Cerebellar nuclear complex (tissue), 1 donor: ENCODE results near the gene CAMTA1.

Source experiments
- DNase-seq, 2 experiments: peaks; one replicate each; lab custom pipeline; 2025; lab: John Stamatoyannopoulos, UW

CAMTA1 gene

GRCh38 chr1:7229696-7230631 is 444.7 kb downstream of the CAMTA1 start:
- DNase-seq = no peak

GRCh38 chr1:7232441-7233236 is 447.4 kb downstream of the CAMTA1 start:
- no peak for DNase-seq

GRCh38 chr1:7233237-7233540 is 447.9 kb downstream of the CAMTA1 start:
- DNase-seq = no peak

DNA sequence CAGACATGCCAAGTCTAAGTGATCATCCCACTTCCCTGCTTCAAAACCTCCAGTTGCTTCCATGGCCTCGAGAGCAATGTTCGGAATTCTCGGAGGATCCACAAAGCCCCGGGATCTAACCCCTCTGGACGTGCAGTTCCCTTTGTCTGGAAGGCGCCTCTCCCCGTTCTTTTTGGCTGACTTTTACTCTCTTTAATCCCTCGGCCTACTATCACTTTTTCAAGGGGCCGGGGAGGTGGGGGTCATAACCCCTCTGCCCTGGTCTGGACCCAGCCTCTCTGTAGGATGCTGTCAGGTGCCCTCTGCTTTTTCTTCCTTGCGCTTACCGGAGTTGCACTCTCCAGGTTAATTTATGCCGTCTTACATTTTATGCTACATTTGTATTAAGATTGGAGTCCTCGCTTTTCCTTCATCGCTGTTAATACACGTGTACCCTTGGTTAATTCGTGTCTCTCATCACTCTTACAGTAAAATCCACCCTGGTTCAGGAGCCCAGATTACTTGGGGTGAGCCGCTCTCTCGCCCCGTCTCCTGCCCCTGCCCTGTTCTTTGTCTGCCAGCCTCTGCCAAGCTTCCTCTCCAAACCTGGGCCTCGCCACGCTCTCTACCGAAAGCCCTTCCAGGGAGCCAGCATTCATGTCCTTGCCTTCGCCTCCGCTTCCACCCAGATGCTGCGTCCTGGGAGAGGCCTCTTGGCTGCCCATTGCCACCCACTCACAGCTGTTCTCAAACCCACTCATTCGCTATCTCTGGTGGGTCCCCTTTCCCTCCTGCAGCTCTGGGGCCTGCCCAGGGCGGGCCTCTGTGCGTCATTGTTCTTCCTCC is 448.6 kb downstream of the CAMTA1 start:
- no peak for DNase-seq

- DNase-seq = no peak
Measured at GRCh38 chr1:7234471-7234755, 449.2 kb downstream of the CAMTA1 start.

DNA sequence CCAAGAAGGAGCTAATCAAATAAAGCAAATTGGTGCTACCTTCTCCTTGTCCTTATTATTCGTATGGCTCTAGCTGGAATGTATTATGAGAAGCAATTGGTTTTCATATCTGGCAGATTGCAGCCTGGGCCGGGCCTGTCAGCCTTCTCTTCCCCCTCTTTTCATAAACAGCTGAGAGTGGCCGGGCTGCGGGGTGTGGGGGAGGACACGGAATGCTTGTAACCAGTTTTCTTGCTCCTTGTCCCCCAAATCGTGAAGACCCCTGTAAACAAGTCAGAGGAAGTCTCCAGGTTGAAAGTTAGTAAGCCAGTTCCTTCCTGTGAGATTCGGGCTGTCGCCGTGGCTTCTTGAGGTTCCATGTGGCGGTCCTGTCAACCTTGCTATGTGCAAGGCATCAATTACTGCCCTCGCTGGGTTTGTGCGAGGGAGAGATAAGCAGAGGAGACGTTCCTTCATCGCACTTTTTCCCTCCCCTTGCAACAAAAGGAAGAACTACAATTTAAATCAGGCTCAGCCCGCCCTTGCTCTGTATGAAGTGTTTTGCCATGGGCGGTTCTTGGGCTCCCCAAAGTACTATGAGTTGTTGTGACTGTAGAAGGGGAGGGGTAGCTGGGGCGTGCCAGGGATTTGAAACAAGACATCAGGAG is 450.7 kb downstream of the CAMTA1 start:
- DNase-seq = no peak

GRCh38 chr1:7236844-7237515 is 451.7 kb downstream of the CAMTA1 start:
- DNase-seq = no peak

DNA sequence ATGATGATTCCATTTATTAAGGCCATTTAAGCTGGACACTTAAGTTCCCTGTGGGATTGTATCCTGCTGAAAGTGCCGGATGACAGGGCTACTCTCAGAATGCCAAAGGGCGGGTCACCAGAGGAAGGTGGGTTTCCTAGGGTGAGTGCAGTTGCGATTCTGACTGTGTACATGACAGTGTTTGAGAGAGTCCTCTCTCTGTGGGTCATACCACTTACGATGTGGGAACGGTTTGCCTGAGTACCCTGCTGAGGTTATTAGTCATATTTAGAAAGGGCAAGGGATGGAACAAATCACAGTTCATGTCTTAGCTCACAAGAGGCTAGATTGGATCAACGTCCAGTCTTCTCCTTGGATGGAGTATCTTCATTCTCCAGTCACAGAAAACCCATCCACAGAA is 461.9 kb downstream of the CAMTA1 start:
- DNase-seq = no peak

- DNase-seq = no peak
Measured at GRCh38 chr1:7247791-7248548, 462.7 kb downstream of the CAMTA1 start.

DNA sequence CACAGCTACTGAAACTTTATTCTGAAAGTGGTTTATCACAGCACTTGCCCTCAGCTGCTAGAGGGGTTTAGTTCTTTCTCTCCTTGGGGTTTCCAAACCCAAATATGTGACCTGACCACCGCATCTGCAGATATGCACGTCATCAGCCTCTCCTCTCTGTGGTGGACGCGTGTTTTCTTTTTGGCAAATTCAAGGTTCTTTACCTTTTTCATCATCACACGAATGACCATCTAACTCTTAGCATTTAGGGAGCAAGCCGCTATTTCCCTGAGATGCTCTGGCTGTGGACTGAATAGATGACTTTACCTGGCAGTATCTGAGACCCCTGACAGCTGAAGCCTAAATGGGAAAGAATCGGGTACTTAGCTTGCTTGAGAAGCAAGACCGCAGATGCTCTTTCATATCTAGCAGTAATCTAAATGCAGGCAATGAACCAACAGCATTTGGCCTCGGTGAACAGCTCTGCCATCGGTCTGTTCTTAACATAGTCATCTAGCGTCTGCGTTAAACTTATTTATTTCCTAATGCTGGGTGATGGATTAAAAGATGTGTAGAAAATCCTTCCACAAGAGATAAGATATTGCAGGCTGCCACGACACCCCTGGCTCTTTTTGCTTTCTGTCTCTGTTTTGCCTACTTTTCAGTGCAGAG is 463.4 kb downstream of the CAMTA1 start:
- DNase-seq = no peak

GRCh38 chr1:7249516-7249915 is 464.3 kb downstream of the CAMTA1 start:
- DNase-seq = no peak

DNA sequence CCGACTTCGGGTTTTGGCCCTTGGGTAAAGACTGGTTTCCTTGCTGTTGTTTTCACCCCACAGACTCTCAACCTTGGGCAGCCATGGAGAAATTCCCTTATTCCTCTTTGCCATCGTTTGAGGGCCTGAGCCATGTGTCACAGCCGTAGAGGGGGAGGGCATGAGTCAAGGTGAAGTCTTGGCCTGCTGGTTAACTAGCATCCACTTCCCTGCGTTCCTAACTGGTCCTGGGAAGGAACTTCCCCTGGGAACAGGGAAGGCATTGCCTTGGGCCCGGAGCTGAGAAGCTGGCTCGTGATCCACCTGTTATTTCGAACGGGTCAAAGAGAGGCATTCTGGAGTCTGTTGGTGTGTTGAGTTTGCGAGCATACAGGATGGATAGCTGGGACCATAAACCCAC is 464.9 kb downstream of the CAMTA1 start:
- no peak for DNase-seq

DNA sequence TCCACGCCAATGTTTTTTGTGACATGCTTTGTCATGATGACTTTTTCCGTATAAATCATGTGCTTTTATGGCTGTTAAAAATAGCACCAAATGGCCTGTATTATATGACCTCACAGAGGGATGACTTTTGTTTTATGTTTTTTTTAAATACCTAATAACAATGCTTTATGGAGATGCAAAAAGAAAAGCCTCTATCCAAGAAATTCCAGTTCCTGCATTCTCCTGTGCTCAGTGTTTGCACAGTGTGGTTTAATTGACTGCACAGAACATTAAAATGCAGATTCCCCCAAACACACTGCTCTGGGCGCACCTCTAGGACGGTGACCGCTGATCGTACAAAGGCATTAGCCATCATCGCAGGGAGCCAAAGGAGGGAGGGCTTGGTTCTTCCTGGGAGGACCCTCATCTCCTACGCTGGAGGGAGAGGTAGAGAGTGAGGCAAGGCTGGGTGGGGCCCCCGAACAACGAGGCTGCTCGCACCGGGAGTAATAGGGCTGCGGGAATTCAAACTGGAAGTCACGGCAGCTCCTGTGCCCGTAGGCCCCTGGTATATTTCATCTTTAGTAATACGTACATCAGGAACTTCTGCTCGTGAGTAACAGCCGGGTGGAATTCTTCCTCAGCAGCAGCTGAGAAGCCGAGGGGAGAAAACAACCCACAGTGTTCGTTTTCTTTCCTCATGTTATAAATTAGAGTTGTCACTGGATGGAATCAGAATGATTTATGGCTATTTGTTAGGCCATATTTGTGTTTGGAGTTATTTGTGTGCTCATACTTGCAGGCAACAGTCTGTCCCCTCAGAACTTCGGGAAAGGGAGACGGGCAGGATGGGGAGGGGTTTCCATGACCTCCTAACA is 465.6 kb downstream of the CAMTA1 start:
- no peak for DNase-seq

- DNase-seq = no peak
Measured at GRCh38 chr1:7251454-7251800, 466.2 kb downstream of the CAMTA1 start.

DNA sequence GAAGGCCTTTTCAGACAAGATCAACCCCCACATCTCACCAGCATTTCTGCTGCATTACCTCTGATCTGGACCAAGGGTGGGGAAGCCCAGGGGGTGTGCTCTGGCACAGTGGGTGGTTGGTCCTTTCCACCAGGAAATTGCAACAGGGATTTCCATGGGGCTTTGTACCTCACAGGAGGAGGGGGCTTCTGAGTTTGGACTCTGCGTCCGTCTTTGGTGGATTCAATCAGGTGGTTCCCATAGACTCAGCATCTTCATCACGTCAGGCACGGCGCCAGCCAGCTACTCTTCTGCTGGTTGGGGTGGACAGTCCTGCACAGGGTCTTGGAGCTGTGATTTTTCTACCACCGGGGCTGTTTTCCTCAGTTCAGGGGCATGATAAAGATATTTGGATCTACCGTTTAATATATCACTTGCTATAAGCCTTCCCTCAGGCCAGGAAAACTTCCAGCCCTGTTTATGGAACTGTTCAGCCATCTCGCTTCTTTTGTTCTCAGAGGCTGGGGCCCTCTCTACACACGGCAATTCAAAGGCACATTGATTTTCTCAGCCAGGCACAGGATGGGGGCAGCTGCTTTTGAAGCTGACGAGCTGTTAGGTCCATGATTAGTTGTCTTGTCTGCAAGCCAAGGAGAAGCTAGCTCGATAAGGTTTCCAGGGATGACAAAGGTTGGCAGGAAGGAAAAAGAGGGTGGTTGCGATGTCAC is 467.3 kb downstream of the CAMTA1 start:
- no peak for DNase-seq

DNA sequence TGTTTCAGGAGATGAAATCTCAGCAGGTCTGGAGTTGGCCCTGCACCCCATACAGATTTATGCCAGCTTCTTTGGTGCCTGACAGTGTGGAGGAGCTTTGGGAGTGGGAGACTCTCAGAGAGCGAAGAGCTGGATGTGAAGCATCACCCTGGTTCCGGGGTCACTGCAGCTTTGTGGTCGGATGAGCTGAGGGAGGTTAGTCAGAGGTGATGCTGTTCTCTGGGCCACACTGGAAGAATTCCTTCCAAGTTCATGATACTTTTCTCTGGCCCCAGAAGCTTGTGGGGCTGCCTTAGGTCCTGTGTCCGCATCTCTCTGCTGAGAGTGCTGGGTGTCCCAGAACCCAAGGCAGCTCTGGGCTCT is 467.8 kb downstream of the CAMTA1 start:
- no peak for DNase-seq

GRCh38 chr1:7253988-7254587 is 468.8 kb downstream of the CAMTA1 start:
- no peak for DNase-seq

DNA sequence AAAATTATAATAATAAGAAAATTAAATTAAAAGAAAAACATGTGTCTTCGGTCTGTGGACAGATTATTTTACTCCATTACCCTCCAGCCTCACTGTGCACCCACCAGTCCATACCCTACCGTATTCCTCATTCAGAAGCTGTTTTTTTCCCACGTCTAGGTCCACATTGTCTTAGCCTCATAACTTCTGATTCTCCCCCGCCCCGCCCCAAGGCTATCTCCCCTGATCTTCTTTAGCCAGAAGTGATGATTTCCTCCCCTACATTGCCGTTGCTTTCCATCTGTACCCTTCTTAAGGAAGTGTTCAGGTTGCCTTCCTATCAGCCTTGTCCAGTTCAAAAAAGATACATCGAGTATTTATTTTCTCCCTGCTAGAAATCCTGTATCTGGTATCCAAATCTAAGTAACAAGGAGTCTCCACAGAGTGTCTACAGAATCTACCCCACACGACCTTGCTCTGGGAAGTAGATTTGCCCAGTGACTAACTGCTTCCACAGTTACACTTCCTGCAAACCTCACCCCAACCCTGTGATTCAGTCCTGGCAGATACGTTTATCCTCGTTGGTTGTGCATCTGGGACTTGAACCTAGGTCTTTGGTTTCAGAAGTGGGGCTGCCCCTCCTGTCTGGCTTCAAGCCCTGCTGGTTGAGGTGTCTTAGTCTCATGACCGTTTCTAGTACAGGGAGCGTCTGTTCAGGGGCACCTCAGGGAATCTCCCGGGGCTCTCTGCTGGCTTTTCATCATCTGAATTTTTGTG is 470.2 kb downstream of the CAMTA1 start:
- DNase-seq = no peak
